ENCODE measurements around the gene KCP. TPM values are rescaled to one million over a fixed set of nuclear protein-coding genes. Genes with fewer than 3 reads are reported as not detected.
A peak's percentile ranks its signal among the peaks of the same experiment; 100 is the strongest.

Gene KCP
- total RNA-seq, 6 experiments from 2014 or later = 0.10 to 0.22 (median 0.12) TPM; not detected in 2

DNA sequence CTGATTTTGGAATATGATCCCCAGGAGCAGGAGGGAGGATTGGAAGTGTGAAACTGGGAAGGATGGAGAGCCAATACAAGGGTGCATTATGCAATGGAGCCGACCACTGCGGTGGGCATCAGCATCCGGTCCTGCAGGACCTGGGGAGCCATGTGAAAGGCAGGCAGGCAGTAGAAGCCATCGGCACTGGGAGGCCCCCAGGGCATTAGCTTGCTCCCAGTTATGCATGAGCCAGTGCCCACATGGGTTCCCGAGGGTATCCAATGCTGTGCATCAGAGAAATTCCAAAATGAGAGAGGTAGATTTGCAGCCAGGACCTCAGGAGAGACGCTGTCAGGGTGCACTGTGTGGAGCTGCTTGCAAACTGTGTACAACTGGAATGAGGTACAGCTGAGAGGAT lies 8.7 kb upstream of the KCP start:
- no peak for ATAC-seq
- no peak for TF ChIP-seq POLR2A (IDR thresholded peaks at IDR 0.05)
- TF ChIP-seq, protein P1, sequence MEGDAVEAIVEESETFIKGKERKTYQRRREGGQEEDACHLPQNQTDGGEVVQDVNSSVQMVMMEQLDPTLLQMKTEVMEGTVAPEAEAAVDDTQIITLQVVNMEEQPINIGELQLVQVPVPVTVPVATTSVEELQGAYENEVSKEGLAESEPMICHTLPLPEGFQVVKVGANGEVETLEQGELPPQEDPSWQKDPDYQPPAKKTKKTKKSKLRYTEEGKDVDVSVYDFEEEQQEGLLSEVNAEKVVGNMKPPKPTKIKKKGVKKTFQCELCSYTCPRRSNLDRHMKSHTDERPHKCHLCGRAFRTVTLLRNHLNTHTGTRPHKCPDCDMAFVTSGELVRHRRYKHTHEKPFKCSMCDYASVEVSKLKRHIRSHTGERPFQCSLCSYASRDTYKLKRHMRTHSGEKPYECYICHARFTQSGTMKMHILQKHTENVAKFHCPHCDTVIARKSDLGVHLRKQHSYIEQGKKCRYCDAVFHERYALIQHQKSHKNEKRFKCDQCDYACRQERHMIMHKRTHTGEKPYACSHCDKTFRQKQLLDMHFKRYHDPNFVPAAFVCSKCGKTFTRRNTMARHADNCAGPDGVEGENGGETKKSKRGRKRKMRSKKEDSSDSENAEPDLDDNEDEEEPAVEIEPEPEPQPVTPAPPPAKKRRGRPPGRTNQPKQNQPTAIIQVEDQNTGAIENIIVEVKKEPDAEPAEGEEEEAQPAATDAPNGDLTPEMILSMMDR (IDR thresholded peaks at IDR 0.05) = no peak
- intact Hi-C loops (cut with DNase I) = no loop called here

DNA sequence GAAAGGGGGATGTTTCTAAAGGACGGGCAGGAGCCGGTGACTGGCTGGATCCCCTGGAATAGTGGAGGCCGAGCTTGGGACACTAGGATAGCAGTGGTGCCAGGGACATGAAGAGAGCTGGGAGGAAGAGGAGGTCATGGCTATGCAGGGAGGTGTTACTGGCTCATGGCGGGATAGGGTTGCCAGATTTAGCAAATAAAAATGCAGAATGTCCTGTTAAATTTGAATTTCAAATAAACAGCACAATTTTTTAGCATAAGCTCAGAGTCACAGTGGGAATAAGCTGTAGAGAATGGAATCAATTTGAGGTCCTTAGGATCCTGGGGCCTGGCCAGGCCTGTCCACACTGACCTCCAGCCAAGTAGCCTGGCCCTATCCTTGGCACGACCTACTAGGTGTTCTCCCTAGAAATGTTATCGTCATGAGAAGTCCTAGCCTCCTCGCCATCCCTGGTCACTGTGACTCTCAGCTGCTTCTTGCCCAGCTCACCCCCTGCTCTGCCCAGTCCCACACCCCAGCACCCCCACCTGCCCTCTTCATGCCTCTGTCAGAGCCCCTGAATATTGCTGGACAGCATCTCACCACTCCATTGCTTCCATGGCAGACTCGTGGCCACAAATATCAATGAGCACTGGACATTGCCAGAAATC lies 7.6 kb upstream of the KCP start:
- H3K27ac ChIP-seq = no peak overlapping the region
- no peak overlapping the region for H3K4me3 ChIP-seq
- WGBS (ENCODE audit: insufficient coverage, low coverage, low lambda C conversion rate, missing lambda C conversion rate) = 93% methylated on average over 7 of the region's 8 CpGs
- no peaks in the 10 kb centered on the region for H3K9me3 ChIP-seq
- no peaks in the 10 kb centered on the region for H3K4me1 ChIP-seq
- ATAC-seq (no peak), DNase-seq (peak in 1 of 3 donors; percentile 11)
- H3K27me3 ChIP-seq = no peaks in the 10 kb centered on the region
- TF ChIP-seq POLR2A (IDR thresholded peaks at IDR 0.05) = no peak
- TF ChIP-seq, protein P1 (IDR thresholded peaks at IDR 0.05) = no peak
- intact Hi-C loops (cut with DNase I) = no loop called here
- H3K36me3 ChIP-seq = no peaks in the 10 kb centered on the region

More for the DNA sequence above, 8.7 kb upstream of the KCP start:
- no peak overlapping the region for H3K4me3 ChIP-seq
- no peaks in the 10 kb centered on the region for H3K4me1 ChIP-seq
- no peaks in the 10 kb centered on the region for H3K36me3 ChIP-seq
- no peak overlapping the region for H3K27ac ChIP-seq
- 60% methylated on average over 4 of the region's 6 CpGs for whole genome bisulfite sequencing (ENCODE audit: insufficient coverage, low coverage, low lambda C conversion rate, missing lambda C conversion rate)
- H3K27me3 ChIP-seq = no peaks in the 10 kb centered on the region
- no peaks in the 10 kb centered on the region for H3K9me3 ChIP-seq
- DNase-seq = peak in 1 of 3 donors; percentile 33

DNA sequence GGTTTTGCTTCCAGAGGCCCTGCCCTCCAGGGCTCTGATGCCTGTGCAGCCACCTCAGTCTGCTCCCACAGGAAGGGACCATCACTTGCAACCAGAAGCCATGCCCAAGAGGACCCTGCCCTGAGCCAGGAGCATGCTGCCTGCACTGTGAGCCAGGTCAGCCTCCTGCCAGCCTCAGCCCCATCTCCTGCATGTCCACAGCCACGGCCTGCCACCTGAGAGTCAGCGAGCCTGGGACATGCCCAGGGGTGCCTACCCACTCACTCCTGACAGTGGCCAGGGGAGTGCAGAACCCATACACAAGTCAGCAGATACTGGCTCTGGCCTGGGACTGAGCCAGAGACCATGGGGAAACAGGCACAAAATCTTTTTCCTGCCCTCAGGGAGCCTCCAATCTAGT lies 6.6 kb upstream of the KCP start:
- H3K27ac ChIP-seq = no peak overlapping the region
- ATAC-seq = no peak
- no peaks in the 10 kb centered on the region for H3K36me3 ChIP-seq
- H3K9me3 ChIP-seq = no peaks in the 10 kb centered on the region
- no peak overlapping the region for H3K4me3 ChIP-seq
- H3K27me3 ChIP-seq = no peaks in the 10 kb centered on the region
- TF ChIP-seq POLR2A (IDR thresholded peaks at IDR 0.05) = no peak
- TF ChIP-seq, protein P1 (IDR thresholded peaks at IDR 0.05) = no peak
- no CpG with 5 or more reads among the region's 2 CpGs for WGBS (ENCODE audit: insufficient coverage, low coverage, low lambda C conversion rate, missing lambda C conversion rate)
- H3K4me1 ChIP-seq = no peaks in the 10 kb centered on the region
- no peak for DNase-seq
- intact Hi-C loops (cut with DNase I) = no loop called here

DNA sequence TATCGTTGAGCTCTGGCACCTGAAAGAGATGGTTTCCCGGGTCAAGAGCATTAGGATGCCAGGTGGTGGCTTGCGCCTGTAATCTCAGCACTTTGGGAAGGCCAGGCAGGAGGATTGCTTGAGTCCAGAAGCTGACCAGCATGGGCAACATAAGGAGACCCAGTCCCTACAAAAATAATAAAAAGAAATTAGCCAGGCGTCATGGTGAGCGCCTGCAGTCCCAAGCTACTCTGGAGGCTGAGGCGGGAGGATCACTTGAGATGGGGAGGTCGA lies 6.1 kb upstream of the KCP start:
- Histone ChIP-seq H3K27ac (no peak overlapping the region), H3K4me3 (no peak overlapping the region), H3K27me3 (no peaks in the 10 kb centered on the region), H3K4me1 (no peaks in the 10 kb centered on the region), H3K9me3 (no peaks in the 10 kb centered on the region), H3K36me3 (no peaks in the 10 kb centered on the region)
- TF ChIP-seq POLR2A (IDR thresholded peaks at IDR 0.05) = no peak
- TF ChIP-seq, protein P1 (IDR thresholded peaks at IDR 0.05) = no peak
- ATAC-seq (no peak), DNase-seq (no peak)
- intact Hi-C loops (cut with DNase I) = no loop called here
- 94% methylated on average over 7 of the region's 7 CpGs for WGBS (ENCODE audit: insufficient coverage, low coverage, low lambda C conversion rate, missing lambda C conversion rate)
